K562 (cell line): ENCODE data around the gene FAM53B. TPM values are rescaled to one million over a fixed set of nuclear protein-coding genes. Genes with fewer than 3 reads are reported as not detected.
A peak's percentile ranks its signal among the peaks of the same experiment; 100 is the strongest.

Source experiments
- ATAC-seq: fragments of 200-7000 bp; cut with Tn5 transposase; 3 replicates; pipeline ENCODE4 v1.9.1; 2020; ENCODE audit warnings: moderate library complexity
- BruUV-seq: library from RNA; stranded (reverse); fragments of 400-500 nt; replicated peaks from 2 replicates; lab custom pipeline; 2021; lab: Mats Ljungman, UMichigan
- CTCF ChIA-PET: fragments of 300-600 bp; formaldehyde crosslinking; extraction: SDS; loops from one replicate; lab custom pipeline; 2021; ENCODE audit warnings: low intra/inter-chr PET ratio; lab: Yijun Ruan, JAX
- POLR2A ChIA-PET: fragments of 300-600, 350-650 bp; sonication (Branson Sonifier 250); formaldehyde crosslinking; extraction: SDS; loops from one replicate; lab custom pipeline; 2021; ENCODE audit warnings: antibody characterized with exemption, inconsistent platforms; lab: Yijun Ruan, JAX
- DNase-seq, 4 experiments: peaks; one replicate each; pipeline versions ENCODE4 v3.0.0 to v3.0.0-alpha.2; 2011 to 2018; ENCODE audit warnings: low spot score in 3 of 4, mixed read lengths in 3 of 4; ENCODE audit errors: extremely low read depth in 1 of 4
- FAIRE-seq: peaks from 2 replicates; lab custom pipeline; 2011; peaks lifted over from hg19 to GRCh38; lab: Jason Lieb, UNC
- H2AFZ ChIP-seq: 2 replicates; pipeline ENCODE4 v1.6.0; 2011; ENCODE audit warnings: low read depth, low read length, control low read depth, inconsistent platforms
- H3K27ac ChIP-seq: fragments of 200-600 bp; 3 replicates; pipeline ENCODE4 v1.8.0; 2011; ENCODE audit warnings: low read depth, mild to moderate bottlenecking, control low read depth, inconsistent platforms, low read length, moderate library complexity, mixed read lengths; ENCODE audit errors: extremely low read depth
- H3K27me3 ChIP-seq, 2 experiments: fragments of 300-600 bp in 1 of 2; 2 replicates in 1 of 2; 3 replicates in 1 of 2; pipeline versions ENCODE4 v1.6.0 to v1.8.0; 2011; ENCODE audit warnings: inconsistent platforms in 2 of 2, low read length in 2 of 2, mild to moderate bottlenecking in 1 of 2, mixed read lengths in 1 of 2, moderate library complexity in 1 of 2; ENCODE audit not compliant: control insufficient read depth in 2 of 2, insufficient read depth in 2 of 2
- H3K36me3 ChIP-seq: fragments of 300-600 bp; 3 replicates; pipeline ENCODE4 v1.8.0; 2011; ENCODE audit warnings: mild to moderate bottlenecking, low read length, inconsistent platforms; ENCODE audit not compliant: control insufficient read depth, insufficient read depth
- H3K4me1 ChIP-seq, 2 experiments: fragments of 200-600 bp in 1 of 2; replicated peaks in 1 of 2; 2 replicates in 1 of 2; 3 replicates in 1 of 2; pipeline versions ENCODE4 v1.5.1 to v1.8.0; 2011; ENCODE audit warnings: inconsistent platforms in 2 of 2, low read length in 2 of 2, mild to moderate bottlenecking in 1 of 2, mixed read lengths in 1 of 2, moderate library complexity in 1 of 2; ENCODE audit not compliant: control insufficient read depth in 2 of 2, insufficient read depth in 2 of 2
- H3K4me2 ChIP-seq: 2 replicates; pipeline ENCODE4 v1.6.1; 2011; ENCODE audit warnings: low read length, control low read depth, inconsistent platforms, mixed read lengths; ENCODE audit not compliant: insufficient read depth
- H3K4me3 ChIP-seq: fragments of 200-600 bp; sonication (generic), shearing (Covaris generic); 2 replicates; pipeline ENCODE4 v1.5.1; 2016; ENCODE audit warnings: control low read depth, inconsistent platforms
- H3K79me2 ChIP-seq: fragments of 200-600 bp; 3 replicates; pipeline ENCODE4 v1.8.0; 2011; ENCODE audit warnings: low read length, inconsistent platforms; ENCODE audit not compliant: control insufficient read depth, insufficient read depth
- H3K9ac ChIP-seq, 2 experiments: 2 replicates each; pipeline versions ENCODE4 v1.6.0 to v1.6.1; 2011; ENCODE audit warnings: low read depth in 2 of 2, low read length in 2 of 2, control low read depth in 1 of 2, inconsistent platforms in 1 of 2, mild to moderate bottlenecking in 1 of 2, mixed read lengths in 1 of 2; ENCODE audit not compliant: insufficient read depth in 1 of 2
- H3K9me1 ChIP-seq: one replicate; pipeline ENCODE4 v1.6.0; 2011; ENCODE audit warnings: inconsistent platforms, mild to moderate bottlenecking, low read length, moderate library complexity; ENCODE audit not compliant: control insufficient read depth, insufficient read depth
- H3K9me3 ChIP-seq: replicated peaks from 2 replicates; pipeline ENCODE4 v1.5.1; 2011; ENCODE audit warnings: low read depth, low read length, inconsistent platforms; ENCODE audit not compliant: control insufficient read depth, insufficient read depth
- H4K20me1 ChIP-seq: replicated peaks from 2 replicates; pipeline ENCODE4 v1.6.1; 2011; ENCODE audit warnings: low read length, inconsistent platforms, mixed read lengths; ENCODE audit not compliant: control insufficient read depth, insufficient read depth
- CTCF ChIP-seq, 3 experiments: IDR thresholded peaks in 2 of 3; conservative IDR thresholded peaks in 1 of 3; 2 replicates each; pipeline ENCODE4 v1.5.1; 2011 to 2012; ENCODE audit warnings: low read length in 3 of 3, mild to moderate bottlenecking in 3 of 3, control low read depth in 2 of 3, improper control_type of control experiment in 1 of 3, inconsistent platforms in 1 of 3, low read depth in 1 of 3, mixed read lengths in 1 of 3, moderate library complexity in 1 of 3; ENCODE audit not compliant: insufficient read depth in 2 of 3
- MAZ ChIP-seq, 2 experiments: fragments of 450-650 bp in 1 of 2; sonication (generic) in 1 of 2; formaldehyde crosslinking; IDR thresholded peaks in 1 of 2; conservative IDR thresholded peaks in 1 of 2; 2 replicates each; pipeline versions ENCODE4 v1.4.0 to v1.5.0; 2020; ENCODE audit warnings: mild to moderate bottlenecking in 1 of 2, missing genetic modification reagents in 1 of 2
- MYC ChIP-seq, 2 experiments: fragments of 250-450 bp in 1 of 2; sonication (Bioruptor Pico) in 1 of 2; IDR thresholded peaks; 2 replicates each; pipeline versions ENCODE4 v1.5.1 to v1.6.1; 2012 to 2021; ENCODE audit warnings: low read depth in 2 of 2, borderline replicate concordance in 1 of 2, improper control_type of control experiment in 1 of 2, low read length in 1 of 2, mild to moderate bottlenecking in 1 of 2, moderate library complexity in 1 of 2
- NRF1 ChIP-seq, 2 experiments: fragments of 450-650 bp; IDR thresholded peaks in 1 of 2; conservative IDR thresholded peaks in 1 of 2; 2 replicates each; pipeline ENCODE4 v1.6.1; 2014; ENCODE audit warnings: mild to moderate bottlenecking in 2 of 2
- PKNOX1 ChIP-seq: fragments of 450-650 bp; IDR thresholded peaks from 2 replicates; pipeline ENCODE4 v1.6.1; 2016
- RAD21 ChIP-seq, 2 experiments: fragments of 250-450 bp in 1 of 2; fragments of 450-650 bp in 1 of 2; sonication (Bioruptor Pico) in 1 of 2; formaldehyde crosslinking in 1 of 2; IDR thresholded peaks in 1 of 2; conservative IDR thresholded peaks in 1 of 2; 2 replicates each; pipeline versions ENCODE4 v1.4.0 to v1.8.0; 2020 to 2022; ENCODE audit warnings: mild to moderate bottlenecking in 2 of 2, moderate library complexity in 1 of 2
- SETDB1 ChIP-seq: IDR thresholded peaks from one replicate; pipeline ENCODE4 v1.6.1; 2012; ENCODE audit warnings: low read length, control low read depth, inconsistent platforms
- SMC3 ChIP-seq: conservative IDR thresholded peaks from 2 replicates; pipeline ENCODE4 v1.6.1; 2011; ENCODE audit warnings: low read depth, low read length, improper control_type of control experiment; ENCODE audit not compliant: insufficient read depth
- ZFP91 ChIP-seq: sonication (generic); formaldehyde crosslinking; IDR thresholded peaks from 2 replicates; pipeline ENCODE4 v1.8.0; 2022; ENCODE audit warnings: mild to moderate bottlenecking, missing genetic modification reagents
- ZNF512 ChIP-seq: IDR thresholded peaks from 2 replicates; pipeline ENCODE4 v1.6.1; 2016; ENCODE audit warnings: missing genetic modification characterization, missing compliant biosample characterization
- ZNF764 ChIP-seq: fragments of 250-450 bp; sonication (Bioruptor Pico); IDR thresholded peaks from 2 replicates; pipeline ENCODE4 v1.4.0; 2020; ENCODE audit warnings: low read depth, mild to moderate bottlenecking, moderate library complexity
- WGBS: fragments of 100-300 bp; shearing (Covaris generic); methylation state at CpG from one replicate; pipeline ENCODE4 v1.1.6; 2016; ENCODE audit warnings: low coverage, mixed read lengths; ENCODE audit not compliant: insufficient coverage; ENCODE audit errors: missing lambda C conversion rate; 5-methylcytosine and 5-hydroxymethylcytosine counted together
- in situ Hi-C: fragments of 300-500 bp; cut with MboI; formaldehyde crosslinking; loops from 4 replicates; pipeline ENCODE4 v1.15.0; 2018; ENCODE audit warnings: inconsistent platforms, mixed read lengths
- intact Hi-C: fragments of 100-400 bp; cut with micrococcal nuclease; formaldehyde crosslinking; loops from 2 replicates; pipeline ENCODE4 v1.14.2; 2022
- polyA plus RNA-seq, 8 experiments: library from polyadenylated mRNA; depleted of rRNA in 4 of 8; stranded (reverse) in 5 of 8; unstranded in 3 of 8; fragments of >200 nt; fragmentation: Nextera tagmentation in 2 of 8; fragmentation: Illumina TruSeq in 1 of 8; extraction: Ambion mirVana in 2 of 8; extraction: Trizol in 1 of 8; gene quantifications; 2 replicates each; pipeline versions ENCODE4 v1.2.1 to v1.2.3, GENCODE V29; 2011 to 2014; ENCODE audit warnings: inconsistent platforms in 1 of 8, missing spikeins in 1 of 8
- total RNA-seq, 7 experiments: library from RNA; depleted of rRNA in 6 of 7; stranded (reverse); fragments of >200 nt in 6 of 7; fragmentation: Illumina TruSeq in 2 of 7; extraction: Trizol in 2 of 7; gene quantifications; 2 replicates each; pipeline versions ENCODE4 v1.2.1 to v1.2.3, GENCODE V29; 2011 to 2021; ENCODE audit warnings: low replicate concordance in 1 of 7

FAM53B gene
- total and polyA plus RNA-seq, 9 of the 15 experiments (the other 6 are each of a cell fraction or from before 2014, with no cell fraction given): 0.03 to 16.5 (median 5.0) TPM

GRCh38 chr10:124741281-124741921 lies 2.8 kb downstream of the FAM53B start:
- Histone ChIP-seq H3K36me3 (peaks cover 4% of the 10 kb centered on the region; the same call in 2 of the 3 replicates), H3K4me3 (no peak overlapping the region), H3K4me1 (peaks cover 29 to 33% of the 10 kb centered on the region in 2 experiments; a peak in 4 of 5 replicates), H3K27ac (peak overlapping the region; percentile 43; the same call in 1 of the 3 replicates), H4K20me1 (peaks cover 19% of the 10 kb centered on the region; the same call in 1 of the 2 replicates), H3K9me3 (no peaks in the 10 kb centered on the region), H3K9me1 (no peaks in the 10 kb centered on the region), H2AFZ (no peak overlapping the region), H3K9ac (peak overlapping the region in 1 of 2 experiments; percentile 49; a peak in 1 of 4 replicates), H3K27me3 (no peaks in the 10 kb centered on the region), H3K79me2 (peaks cover 69% of the 10 kb centered on the region), H3K4me2 (peak overlapping the region; percentile 77)
- ChIA-PET CTCF (interaction anchor here (0.7 to 2.5 kb wide), 2 partner anchors 201 to 978 kb away, joined by 3 to 15 read pairs; partner anchors contain the start of gene EDRF1), POLR2A (interaction anchor here (0.6 to 1.7 kb wide), 11 partner anchors 9 to 200 kb away, joined by 3 to 8 read pairs (median 3); no protein-coding TSS in a partner anchor)
- in situ Hi-C loops (loop anchor here (5.0 to 10.0 kb wide), 2 partner anchors 189 to 303 kb away; no protein-coding TSS in a partner anchor), intact Hi-C loops (loop anchor here (1.0 to 10.0 kb wide), 8 partner anchors 23 to 201 kb away; no protein-coding TSS in a partner anchor)
- WGBS: 19% methylated on average over 11 of the region's 13 CpGs
- DNase-seq (peak; percentile 68 to 85 (median 74)), ATAC-seq (peak; percentile 80), FAIRE-seq (peak; percentile 55)
- no TSS peak for BruUV-seq
- TF ChIP-seq ZFP91 (CRISPR knock-in tag) (no peak), PKNOX1 (peak; percentile 38; the same call in 1 of the 2 replicates), MAZ (CRISPR knock-in tag; conservative IDR thresholded peaks at IDR 0.05 in 1 of 2, IDR thresholded peaks at IDR 0.05 in 1 of 2) (peak in 1 of 2 experiments; percentile 51; a peak in 2 of 4 replicates), SMC3 (peak; percentile 62), CTCF (IDR thresholded peaks at IDR 0.05 in 2 of 3, conservative IDR thresholded peaks at IDR 0.05 in 1 of 3; ENCODE audit: insufficient read depth in 2 of 3, low read depth in 1 of 3, low read length in 3 of 3) (peak; percentile 76 to 86 (median 79)), RAD21 (CRISPR knock-in tag; conservative IDR thresholded peaks at IDR 0.05 in 1 of 2, IDR thresholded peaks at IDR 0.05 in 1 of 2) (peak; percentile 70 to 75), NRF1 (conservative IDR thresholded peaks at IDR 0.05 in 1 of 2, IDR thresholded peaks at IDR 0.05 in 1 of 2) (peak; percentile 15 to 63; a peak in 3 of 4 replicates), ZNF512 (0 out of 2 replicates have a peak, but pooled peaks have one; percentile 26), ZNF764 (CRISPR knock-in tag) (0 out of 2 replicates have a peak, but pooled peaks have one; percentile 29), SETDB1 (no peak), MYC (IDR thresholded peaks at IDR 0.05; ENCODE audit: low read depth, low read length) (no peak), MYC (CRISPR knock-in tag; IDR thresholded peaks at IDR 0.05; ENCODE audit: borderline replicate concordance, low read depth) (no peak)
